Adrenal gland (tissue), 12 donors: ENCODE data around the gene SMC5. TPM values are rescaled to one million over a fixed set of nuclear protein-coding genes. Genes with fewer than 3 reads are reported as not detected.
A peak's percentile ranks its signal among the peaks of the same experiment; 100 is the strongest.

Experiments used
- DNase-seq, 7 donors: peaks; one replicate each; pipeline ENCODE4 v3.0.0-alpha.2; 2019 to 2020
- H3K27ac ChIP-seq, 5 donors: fragments of 200-600 bp; sonication (generic) in 4 of 5; 1 replicate in 3 of 5; 2 replicates in 2 of 5; pipeline versions ENCODE4 v1.5.1 to v1.8.0; 2016 to 2020; ENCODE audit warnings: mild to moderate bottlenecking in 1 of 5
- H3K27me3 ChIP-seq: fragments of 200-600 bp; 2 replicates; pipeline ENCODE4 v1.8.0; 2021
- H3K36me3 ChIP-seq, 2 donors: fragments of 200-600 bp; replicated peaks in 1 of 2; 1 replicate in 1 of 2; 2 replicates in 1 of 2; pipeline versions ENCODE4 v1.5.1 to v1.8.0; 2018 to 2022
- H3K4me1 ChIP-seq, 2 donors: fragments of 200-600 bp; replicated peaks in 1 of 2; 1 replicate in 1 of 2; 2 replicates in 1 of 2; pipeline versions ENCODE4 v1.5.1 to v1.8.0; 2018 to 2021
- H3K4me3 ChIP-seq, 4 donors: fragments of 200-600 bp; sonication (generic) in 3 of 4; one replicate each; pipeline ENCODE4 v1.5.1; 2016 to 2018
- H3K9me3 ChIP-seq, 3 donors: fragments of 200-600 bp; sonication (generic) in 1 of 3; replicated peaks in 1 of 3; 1 replicate in 2 of 3; 2 replicates in 1 of 3; pipeline versions ENCODE4 v1.5.1 to v1.8.0; 2016 to 2021
- CTCF ChIP-seq, 6 experiments: fragments of 450-650 bp in 4 of 6; fragments of 200-600 bp in 2 of 6; sonication (generic) in 1 of 6; IDR thresholded peaks; 1 replicate in 5 of 6; 2 replicates in 1 of 6; pipeline versions ENCODE4 v1.5.1 to v1.8.0; 2016 to 2021; ENCODE audit warnings: antibody characterized with exemption in 6 of 6, mild to moderate bottlenecking in 2 of 6, moderate library complexity in 1 of 6
- POLR2A ChIP-seq, 2 donors: fragments of 450-650 bp; IDR thresholded peaks; one replicate each; pipeline ENCODE4 v1.6.1; 2017; ENCODE audit warnings: antibody characterized with exemption in 2 of 2, mild to moderate bottlenecking in 2 of 2, moderate library complexity in 1 of 2
- WGBS, 4 donors: extraction: QIAGEN DNeasy Blood & Tissue Kit in 2 of 4; methylation state at CpG; one replicate each; pipeline versions ENCODE4 v1.1.5 to v1.1.7; 2013 to 2017; 5-methylcytosine and 5-hydroxymethylcytosine counted together
- intact Hi-C, 2 donors: fragments of 100-400 bp; cut with DNase I; formaldehyde crosslinking; loops; one replicate each; pipeline versions ENCODE4 v1.14.1 to v1.15.0; 2022 to 2023
- polyA plus RNA-seq, 3 donors: library from polyadenylated mRNA; stranded (reverse); fragments of 200-250 nt in 2 of 3; fragments of 350-450 nt in 1 of 3; fragmentation: Illumina TruSeq in 1 of 3; extraction: RNeasy Lipid Tissue Mini Kit (QIAGEN cat#74804) in 1 of 3; gene quantifications; one replicate each; pipeline ENCODE4 v1.2.3, GENCODE V29; 2013 to 2014
- total RNA-seq, 9 donors: library from RNA; depleted of rRNA in 4 of 9; stranded (reverse); fragments of >200 nt in 4 of 9; fragments of 120-200 nt in 1 of 9; fragmentation: NEBNext Ultra II Directional in 1 of 9; extraction: Animal tissue kit (Norgen Biotek cat#: 25700) in 1 of 9; gene quantifications; one replicate each; pipeline versions ENCODE4 v1.1.0 to v1.2.4, GENCODE V29; 2013 to 2023
- donor health status: healthy with polysubstance abuse.
- donor health status: Bipolar disorder and iron deficiency.
- donor health status: DM: yes; HTN: yes; CAD: no.
- donor health status: DM: no; HTN: no; CAD: no.
- donor health status: DM: no; HTN: no; CAD: no.
- donor health status: DM: yes; HTN: yes; CAD: no.

Gene SMC5
- total and polyA plus RNA-seq, 12 donors: 5.2 to 47.2 (median 15.2) TPM

- WGBS, 4 donors: 93 to 100% (median 99%) methylated on average over 1 of the region's 1 CpG
- H3K9me3 ChIP-seq: no peaks in the 10 kb centered on the region
- DNase-seq: no peak
- no peaks in the 10 kb centered on the region for H3K27me3 ChIP-seq
- intact Hi-C loops: no loop called here
- no peaks in the 10 kb centered on the region for H3K4me1 ChIP-seq
- H3K27ac ChIP-seq: no peak overlapping the region
- H3K36me3 ChIP-seq: no peaks in the 10 kb centered on the region
- TF ChIP-seq POLR2A (IDR thresholded peaks at IDR 0.05) (no peak), CTCF (IDR thresholded peaks at IDR 0.05) (no peak)
- no peak overlapping the region for H3K4me3 ChIP-seq
Measured at GRCh38 chr9:70250221-70250620, 8.6 kb upstream of the SMC5 start.

- Histone ChIP-seq H3K9me3 (no peaks in the 10 kb centered on the region), H3K27ac (no peak overlapping the region), H3K27me3 (no peaks in the 10 kb centered on the region), H3K4me3 (no peak overlapping the region), H3K4me1 (peaks cover 8 to 22% of the 10 kb centered on the region in 2 donors), H3K36me3 (no peaks in the 10 kb centered on the region)
- intact Hi-C loops: no loop called here
- TF ChIP-seq CTCF (IDR thresholded peaks at IDR 0.05) (no peak), POLR2A (IDR thresholded peaks at IDR 0.05) (no peak)
- no peak for DNase-seq
Measured at GRCh38 chr9:70255486-70255885, 3.3 kb upstream of the SMC5 start.

GRCh38 chr9:70256123-70256551, 2.6 kb upstream of the SMC5 start:
- no peak for DNase-seq
- no peak overlapping the region for H3K27ac ChIP-seq
- no peaks in the 10 kb centered on the region for H3K36me3 ChIP-seq
- no peaks in the 10 kb centered on the region for H3K27me3 ChIP-seq
- 72 to 82% (median 76%) methylated on average over 7 of the region's 7 CpGs for WGBS, 4 donors
- TF ChIP-seq POLR2A (IDR thresholded peaks at IDR 0.05) (no peak), CTCF (IDR thresholded peaks at IDR 0.05) (no peak)
- no peak overlapping the region for H3K4me3 ChIP-seq
- no peaks in the 10 kb centered on the region for H3K9me3 ChIP-seq
- peaks cover 9 to 28% of the 10 kb centered on the region in 2 donors for H3K4me1 ChIP-seq
- intact Hi-C loops: no loop called here

GRCh38 chr9:70257502-70257901, 1.3 kb upstream of the SMC5 start:
- Histone ChIP-seq H3K4me3 (peak overlapping the region in 1 of 4 donors; percentile 81), H3K27me3 (no peaks in the 10 kb centered on the region), H3K9me3 (no peaks in the 10 kb centered on the region), H3K27ac (peak overlapping the region in 3 of 5 donors; percentile 92 to 96 (median 96)), H3K36me3 (no peaks in the 10 kb centered on the region), H3K4me1 (peaks cover 9 to 40% of the 10 kb centered on the region in 2 donors)
- TF ChIP-seq CTCF (IDR thresholded peaks at IDR 0.05): no peak
- TF ChIP-seq POLR2A (IDR thresholded peaks at IDR 0.05): no peak
- 79 to 89% (median 84%) methylated on average over 3 of the region's 3 CpGs for WGBS, 4 donors
- intact Hi-C loops: no loop called here
- DNase-seq: no peak
